Central memory CD4-positive, alpha-beta T cell (primary cell): ENCODE results near the gene HSPA12A.

Source experiments
- DNase-seq: peaks from one replicate; pipeline ENCODE4 v3.0.0; 2022
- total RNA-seq, 3 experiments: gene quantifications; one replicate each; lab custom pipeline; 2026; lab: John Stamatoyannopoulos, UW

HSPA12A gene
- 0.14 to 1.9 (median 0.22) reads per million in 3 experiments for total RNA-seq

- DNase-seq: peak; percentile 25
Measured at GRCh38 chr10:116742367-116743265, at the start of gene HSPA12A. Gene HSPA12A, minus strand, starts transcription at chr10:116742566. Its CDS starts 97 bp downstream, at chr10:116742469.

- no peak for DNase-seq
Measured at GRCh38 chr10:116791241-116791640, 48.9 kb upstream of the HSPA12A start.

GRCh38 chr10:116787893-116788665 lies 45.7 kb upstream of the HSPA12A start:
- peak; percentile 77 for DNase-seq

- peak; percentile 18 for DNase-seq
Measured at GRCh38 chr10:116787053-116787659, 44.8 kb upstream of the HSPA12A start.

- DNase-seq: no peak
Measured at GRCh38 chr10:116785867-116786266, 43.5 kb upstream of the HSPA12A start.

- no peak for DNase-seq
Measured at GRCh38 chr10:116785282-116785681, 42.9 kb upstream of the HSPA12A start.

GRCh38 chr10:116784651-116785050 lies 42.3 kb upstream of the HSPA12A start:
- no peak for DNase-seq

GRCh38 chr10:116784035-116784434 lies 41.7 kb upstream of the HSPA12A start:
- DNase-seq: no peak

- no peak for DNase-seq
Measured at GRCh38 chr10:116783011-116783655, 40.8 kb upstream of the HSPA12A start.

GRCh38 chr10:116781370-116781884 lies 39.1 kb upstream of the HSPA12A start:
- no peak for DNase-seq

- no peak for DNase-seq
Measured at GRCh38 chr10:116780691-116781205, 38.4 kb upstream of the HSPA12A start.

- DNase-seq: no peak
Measured at GRCh38 chr10:116779076-116779687, 36.8 kb upstream of the HSPA12A start.

- no peak for DNase-seq
Measured at GRCh38 chr10:116777006-116777405, 34.6 kb upstream of the HSPA12A start.

- DNase-seq: no peak
Measured at GRCh38 chr10:116775488-116776400, 33.4 kb upstream of the HSPA12A start.

- DNase-seq: no peak
Measured at GRCh38 chr10:116774728-116775151, 32.4 kb upstream of the HSPA12A start.

- no peak for DNase-seq
Measured at GRCh38 chr10:116772909-116773705, 30.7 kb upstream of the HSPA12A start.

- no peak for DNase-seq
Measured at GRCh38 chr10:116771959-116772585, 29.7 kb upstream of the HSPA12A start.

- no peak for DNase-seq
Measured at GRCh38 chr10:116771101-116771958, 29.0 kb upstream of the HSPA12A start.
